GM21360 (cell line): Measurements from ENCODE around the gene GFRA4.

Experiments
- ATAC-seq: cut with Tn5 transposase; IDR thresholded peaks from one replicate; pipeline ENCODE4 v1.9.1; 2021; ENCODE audit warnings: mild to moderate bottlenecking, moderate library complexity; ENCODE audit not compliant: unreplicated experiment

GFRA4 gene

DNA sequence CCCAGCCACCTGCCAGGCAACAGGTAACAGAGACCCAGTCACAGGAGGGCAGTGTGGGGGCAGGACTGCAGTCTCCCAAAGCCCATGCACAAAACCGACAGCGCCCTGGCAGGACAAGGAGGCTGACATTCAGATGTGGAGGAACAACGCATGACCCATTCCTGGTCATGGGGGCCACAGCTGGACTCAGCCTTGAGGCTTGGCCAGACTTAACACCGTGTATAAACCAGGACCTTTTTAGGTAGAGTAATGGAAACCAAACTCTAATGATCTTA lies 8.1 kb downstream of the GFRA4 start:
- ATAC-seq = no peak

DNA sequence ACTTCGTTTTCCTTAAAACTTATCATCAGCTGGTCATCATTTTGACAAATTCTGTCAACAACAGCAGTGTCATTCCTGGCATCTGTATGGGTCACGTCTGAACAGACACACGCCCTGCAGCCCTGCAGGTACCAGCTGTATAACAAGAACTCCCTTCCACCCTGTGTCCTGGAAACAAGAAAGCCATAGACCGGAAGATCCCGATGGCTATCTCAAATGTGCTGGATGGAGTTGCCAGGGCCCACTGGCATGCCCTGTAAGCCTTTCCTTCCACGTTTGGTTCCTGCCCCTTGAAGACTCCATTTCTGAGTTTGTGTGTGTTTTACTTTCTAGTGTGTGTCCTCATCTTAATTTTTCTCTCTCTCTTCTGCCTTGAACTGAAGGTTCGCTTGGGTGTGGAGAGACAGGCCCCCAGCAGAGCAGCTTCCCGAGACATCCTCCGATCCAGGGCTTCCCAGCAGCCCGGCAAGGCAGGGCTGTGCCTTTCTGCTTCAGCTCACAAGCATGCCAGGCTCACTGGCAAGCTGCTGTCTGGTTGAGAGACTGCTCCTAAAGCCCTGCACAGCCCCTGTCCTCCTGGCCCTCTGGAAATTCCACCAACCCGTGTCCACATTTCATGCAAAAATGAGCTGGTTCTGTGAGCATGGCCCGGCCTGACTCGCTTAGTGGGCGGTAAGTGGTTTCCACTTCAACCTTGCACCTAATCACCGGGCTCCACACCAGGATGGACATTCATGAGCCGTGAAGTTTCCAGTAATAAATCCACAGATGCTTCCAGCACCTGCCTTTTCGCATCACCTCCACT lies 8.7 kb downstream of the GFRA4 start:
- no peak for ATAC-seq

DNA sequence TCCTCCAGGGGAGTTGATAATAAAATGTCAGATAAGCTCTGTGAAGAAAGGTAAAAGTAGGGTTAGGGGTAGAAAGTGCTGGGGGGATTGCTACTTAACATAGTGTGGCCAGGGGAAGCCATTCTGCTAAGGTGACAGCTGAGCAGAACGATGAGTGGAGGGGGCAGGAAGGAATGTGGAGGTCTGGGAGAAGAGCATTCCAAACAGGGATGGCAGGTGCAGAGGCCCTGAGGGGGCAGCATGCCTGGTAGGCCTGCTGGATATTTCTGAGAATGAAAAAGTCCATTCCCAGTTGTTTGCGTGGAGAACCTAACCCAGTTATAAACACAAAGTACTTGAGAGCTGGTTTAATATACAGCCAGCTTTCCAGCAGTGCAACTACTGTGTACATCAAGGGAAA lies 9.3 kb downstream of the GFRA4 start:
- ATAC-seq = no peak

DNA sequence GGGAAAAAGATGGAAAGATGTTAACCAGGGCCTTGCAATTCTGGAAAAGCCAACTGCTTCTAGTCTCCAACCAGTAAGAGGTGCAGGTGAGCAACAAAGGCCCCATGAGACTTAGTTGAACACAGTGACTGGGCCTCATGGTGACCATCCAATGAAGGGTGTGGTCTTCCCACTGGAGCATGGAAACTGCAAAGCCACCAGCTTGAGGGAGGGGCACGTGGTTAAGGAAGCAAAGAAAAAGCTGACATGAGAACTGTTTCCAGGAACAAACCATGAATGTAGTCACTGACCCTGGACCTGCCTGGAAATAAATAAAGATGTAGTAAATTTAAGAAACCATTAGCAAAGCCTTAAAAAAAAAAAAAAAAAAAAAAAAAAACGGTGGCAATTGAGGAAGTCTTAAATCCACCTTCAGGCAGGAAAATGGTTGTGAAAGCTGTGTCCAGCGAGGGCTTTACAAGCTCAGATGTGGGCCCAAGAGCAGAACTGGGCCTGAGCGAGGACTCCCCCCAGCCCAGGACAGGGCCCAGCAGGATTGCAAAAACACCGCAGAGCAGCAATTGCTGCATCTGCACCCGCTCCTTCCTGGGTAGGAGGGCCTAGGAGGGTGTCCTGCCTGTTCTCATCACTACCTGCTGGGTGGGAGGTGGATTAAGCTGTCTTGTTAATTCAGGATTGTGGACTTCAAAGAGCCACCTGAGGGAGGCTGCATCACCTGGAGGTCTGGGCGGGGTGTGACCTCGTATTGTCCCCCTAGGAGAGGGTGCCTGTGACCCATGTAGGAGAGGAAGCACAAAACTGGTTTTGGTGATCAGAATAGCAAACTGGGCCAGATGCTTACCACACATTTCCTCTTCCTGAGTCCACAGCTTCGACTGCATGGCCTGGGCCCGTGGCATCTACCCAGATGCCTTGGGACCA lies 10.3 kb downstream of the GFRA4 start:
- no peak for ATAC-seq

DNA sequence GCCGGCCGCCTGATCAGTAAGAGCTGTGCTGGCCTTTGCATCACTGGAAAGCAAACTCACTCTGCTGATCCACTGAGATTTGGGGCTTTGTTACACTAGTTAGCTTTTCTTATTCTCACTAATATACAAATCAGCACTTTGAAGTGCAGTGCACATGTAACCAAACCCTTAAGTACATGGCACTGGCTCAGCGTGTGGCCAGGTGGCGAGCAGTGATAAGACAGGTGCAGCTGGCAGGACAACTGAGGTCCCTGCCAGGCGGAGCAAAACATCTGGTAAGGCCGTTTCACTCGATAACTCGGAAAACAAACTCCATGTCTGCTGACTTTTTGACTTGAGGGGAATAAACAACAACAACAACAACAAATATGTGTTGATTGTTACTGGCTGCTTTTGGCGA lies 11.0 kb downstream of the GFRA4 start:
- no peak for ATAC-seq

DNA sequence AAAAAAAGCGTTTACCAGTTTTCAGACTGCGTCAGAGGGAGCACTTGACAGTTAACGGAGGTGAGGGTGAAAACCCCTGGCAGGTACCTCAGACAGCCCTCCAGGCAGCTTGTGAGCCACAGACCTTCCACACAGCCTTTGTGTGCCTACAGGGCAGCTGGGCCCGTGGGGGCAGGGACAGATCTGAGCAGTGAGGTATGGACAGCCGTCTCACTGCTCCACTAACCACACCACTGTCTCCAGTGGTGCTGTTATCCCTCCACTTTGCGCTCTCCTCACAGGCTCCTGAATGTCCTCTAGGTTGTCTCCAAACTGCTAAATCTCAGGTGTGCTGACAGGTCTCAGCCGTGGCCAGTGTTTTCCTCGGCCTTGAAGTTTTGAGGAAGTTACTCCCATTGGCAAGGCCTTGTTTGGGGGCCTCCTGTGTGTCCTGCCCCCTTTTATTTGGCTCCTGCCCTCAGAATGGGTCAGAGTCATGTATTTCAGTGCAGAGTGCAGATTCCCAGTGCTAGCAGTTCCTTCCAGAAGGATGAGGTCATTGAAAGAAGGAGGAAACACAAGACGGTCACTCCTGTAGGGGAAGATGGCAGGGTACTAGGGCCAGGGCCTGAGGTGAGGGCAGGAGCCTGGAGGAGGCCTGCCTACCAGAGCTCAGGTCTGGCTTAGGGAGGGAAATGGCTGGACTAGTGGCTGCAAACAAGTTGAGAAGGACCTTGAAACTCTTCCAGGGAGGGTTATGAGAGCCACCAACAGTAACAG lies 11.8 kb downstream of the GFRA4 start:
- no peak for ATAC-seq

DNA sequence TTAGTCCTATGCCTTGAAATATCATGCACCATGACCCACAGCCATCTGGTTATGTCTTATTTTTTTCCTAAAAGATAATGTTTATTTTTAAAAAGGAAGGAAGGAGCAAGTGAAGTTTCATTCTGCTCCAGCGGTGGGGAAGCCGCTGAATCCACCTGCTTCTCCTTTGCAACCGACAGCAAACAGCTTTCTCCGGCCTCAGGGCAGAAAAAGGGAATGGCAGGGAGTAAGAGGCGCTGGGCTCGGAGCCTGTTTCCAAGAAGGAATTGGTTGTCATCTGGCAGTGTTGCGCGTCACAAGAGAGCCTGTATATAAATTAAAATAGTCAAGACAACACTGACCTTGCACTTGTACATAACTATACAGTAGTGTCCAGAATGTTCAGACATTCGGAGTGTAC lies 14.2 kb downstream of the GFRA4 start:
- no peak for ATAC-seq

DNA sequence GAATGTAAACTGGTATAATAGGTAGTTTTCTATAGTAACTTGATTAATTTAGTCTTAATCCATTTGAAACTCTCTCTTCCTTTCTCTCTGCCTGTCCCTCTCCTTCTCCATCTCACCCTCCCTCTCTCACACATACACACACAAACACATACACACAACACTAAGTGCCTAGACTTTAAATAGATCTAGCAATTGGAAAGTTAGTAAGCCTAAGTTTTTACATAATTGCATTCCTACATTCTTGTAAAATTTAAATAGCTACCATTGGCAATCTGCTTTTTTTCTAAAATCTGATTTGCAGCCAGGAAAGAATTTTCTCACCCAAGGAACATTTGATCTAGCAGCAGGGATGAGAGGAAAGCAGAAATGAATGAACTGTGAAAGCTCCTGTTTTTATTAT lies 15.7 kb downstream of the GFRA4 start:
- no peak for ATAC-seq

DNA sequence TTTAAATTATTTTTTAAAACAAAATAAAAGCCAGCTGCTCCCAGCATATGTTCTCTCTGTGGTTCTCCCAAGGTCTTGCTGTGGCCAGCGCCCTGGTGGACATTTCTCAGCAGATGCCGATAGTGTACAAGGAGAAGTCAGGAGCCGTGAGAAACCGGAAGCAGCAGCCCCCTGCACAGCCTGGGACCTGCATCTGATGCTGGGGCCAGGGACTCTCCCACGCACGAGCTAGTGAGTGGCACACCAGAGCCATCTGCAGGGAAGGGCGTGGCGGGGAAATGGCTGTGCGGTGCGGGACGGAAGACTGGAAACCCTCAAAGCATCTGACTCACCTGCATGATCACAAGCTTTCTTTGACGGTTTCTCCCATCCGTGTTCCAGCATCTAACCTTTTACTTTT lies 16.5 kb downstream of the GFRA4 start:
- no peak for ATAC-seq

DNA sequence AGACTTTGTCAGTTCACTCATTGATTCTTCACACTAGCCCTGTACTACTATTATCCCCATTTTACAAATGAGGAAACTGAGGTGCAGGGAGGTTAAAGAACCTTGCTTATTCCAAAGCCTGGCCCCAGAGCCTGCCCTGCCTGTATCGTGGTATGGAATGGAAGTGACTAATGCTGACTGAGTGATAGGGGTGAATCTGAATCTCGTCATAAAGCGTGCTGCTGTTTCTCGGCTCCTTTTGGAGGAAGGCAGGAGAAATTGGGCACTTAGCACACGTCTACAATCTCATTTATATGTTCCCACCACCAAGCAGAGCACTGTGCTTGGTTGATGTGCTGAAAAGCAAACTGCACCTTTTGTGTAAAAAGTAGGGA lies 17.1 kb downstream of the GFRA4 start:
- ATAC-seq = no peak

DNA sequence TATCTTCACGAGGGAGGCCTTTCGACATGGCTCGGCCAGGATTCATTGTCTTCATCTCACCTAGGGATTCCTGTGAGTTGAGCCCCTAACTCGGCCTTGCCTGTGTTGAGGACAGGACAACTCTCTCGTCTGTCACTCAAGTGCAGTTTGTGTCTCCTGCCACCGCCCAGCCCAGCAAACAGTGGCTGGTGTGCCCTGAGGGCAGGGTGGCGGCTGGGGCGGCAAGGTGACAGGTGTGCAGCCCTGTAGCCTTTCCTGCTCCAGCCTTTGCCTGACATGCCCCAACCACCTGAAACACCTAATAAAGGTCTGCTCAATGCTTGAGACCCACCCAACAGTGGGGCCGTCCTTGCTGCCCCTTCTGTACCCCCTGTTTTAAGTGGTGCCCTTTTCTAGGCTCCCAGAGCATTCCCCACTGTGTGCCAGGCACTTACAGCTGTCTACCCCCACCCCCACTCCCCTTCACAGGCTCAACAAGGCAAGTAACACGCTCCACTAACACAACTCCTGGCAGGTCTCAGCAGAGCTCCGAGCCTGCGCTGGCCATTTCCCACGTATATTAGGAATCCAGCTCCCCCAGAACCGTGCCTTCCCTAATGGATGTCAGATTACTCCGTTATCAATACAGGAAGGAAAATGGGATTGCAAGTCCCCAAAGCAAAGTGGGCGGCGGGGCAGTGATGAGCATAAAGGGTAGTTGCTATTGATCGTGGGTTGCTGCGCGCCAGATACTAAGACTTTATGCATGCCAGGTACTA lies 17.7 kb downstream of the GFRA4 start:
- no peak for ATAC-seq

DNA sequence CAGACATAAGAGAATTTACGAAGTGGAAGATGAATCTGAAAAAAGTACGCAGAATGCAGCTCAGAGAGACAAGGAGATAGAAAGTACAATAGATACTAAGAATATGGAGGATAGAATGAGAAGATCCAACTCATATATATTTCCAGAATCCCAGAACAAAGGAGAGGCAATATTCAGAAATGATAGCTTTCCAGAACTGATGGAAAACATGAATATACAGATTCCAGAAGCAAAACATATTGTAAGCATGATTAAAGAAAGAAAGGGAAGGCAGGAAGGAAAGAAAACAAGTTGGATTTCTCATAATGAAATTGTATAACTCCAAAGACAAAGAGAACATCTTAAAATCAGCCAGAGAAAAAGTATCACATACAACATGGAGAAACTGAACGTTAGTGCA lies 22.9 kb downstream of the GFRA4 start:
- ATAC-seq = no peak

DNA sequence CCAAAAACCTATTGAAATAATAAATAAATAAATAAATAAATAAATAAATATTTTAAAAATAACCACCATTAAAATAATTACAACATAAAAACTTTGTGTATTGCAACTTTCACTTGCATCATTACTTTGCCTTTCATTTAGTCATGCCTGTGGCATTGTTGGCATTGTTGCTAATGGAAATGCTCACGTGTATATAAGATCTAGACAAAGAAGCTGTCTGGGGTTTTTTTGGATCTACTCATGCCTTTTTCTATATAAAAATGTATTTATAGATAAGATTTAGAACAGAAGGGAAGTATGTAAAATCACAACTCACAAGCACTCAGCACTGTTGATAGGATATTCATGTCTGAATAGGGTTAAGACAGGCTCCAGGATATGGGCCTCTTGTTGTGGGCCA lies 27.9 kb downstream of the GFRA4 start:
- no peak for ATAC-seq

DNA sequence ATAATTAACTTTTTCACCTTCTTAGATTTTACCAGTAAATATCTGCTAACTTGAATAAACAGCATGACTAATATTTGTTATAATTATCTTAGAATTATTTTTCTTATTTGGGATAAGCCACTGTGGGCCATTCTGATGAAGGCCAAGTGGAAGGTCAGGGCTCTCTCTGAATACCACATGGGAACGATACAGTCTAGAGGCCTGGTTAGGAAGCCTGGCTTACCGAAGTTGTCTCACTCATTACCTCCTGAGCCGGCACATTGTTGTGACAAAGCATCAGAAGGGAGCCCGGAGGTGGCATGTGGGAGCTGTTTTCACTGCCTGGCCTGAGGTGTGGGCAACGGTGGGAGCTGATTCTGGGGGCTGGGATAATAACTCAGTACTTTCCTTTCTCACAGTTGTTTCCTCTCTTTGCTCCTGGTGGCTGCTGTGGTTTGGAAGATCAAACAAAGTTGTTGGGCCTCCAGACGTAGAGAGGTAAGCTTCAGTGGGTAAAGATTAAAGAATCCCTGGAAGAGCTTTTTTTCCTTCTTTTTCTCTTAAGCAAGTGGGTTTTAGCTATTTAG lies 29.2 kb downstream of the GFRA4 start:
- ATAC-seq = no peak

DNA sequence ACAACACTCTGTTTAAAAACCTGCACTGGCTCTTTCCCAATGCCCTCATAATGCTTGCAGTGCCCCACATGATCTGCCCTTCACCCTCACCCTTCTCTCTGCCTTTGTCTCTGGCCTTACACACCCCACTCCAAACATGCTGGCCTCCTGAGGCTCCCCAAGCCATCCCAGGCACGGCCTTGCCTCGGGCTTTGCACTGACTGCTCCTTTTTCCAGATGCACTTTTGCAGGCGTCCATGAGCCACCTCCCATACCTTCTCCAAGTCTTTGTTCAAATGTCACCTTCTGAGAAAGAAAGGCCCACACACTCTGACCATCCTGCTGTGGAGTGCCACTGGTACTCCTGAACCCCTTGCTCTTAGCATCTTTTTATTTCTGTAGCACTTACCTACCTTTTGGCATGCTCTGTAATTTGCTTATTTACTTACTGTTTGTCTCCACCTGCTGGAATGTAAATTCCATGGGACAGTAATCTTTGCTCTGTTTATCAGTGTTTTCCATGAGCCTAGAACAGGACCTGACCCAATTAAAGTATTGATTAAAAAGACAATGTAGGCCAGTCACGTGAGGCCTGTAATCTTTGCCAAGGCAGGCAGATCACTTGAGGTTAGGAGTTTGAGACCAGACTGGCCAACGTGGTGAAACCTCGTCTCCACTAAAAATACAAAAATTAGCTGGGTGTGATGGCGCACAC lies 30.7 kb downstream of the GFRA4 start:
- no peak for ATAC-seq

DNA sequence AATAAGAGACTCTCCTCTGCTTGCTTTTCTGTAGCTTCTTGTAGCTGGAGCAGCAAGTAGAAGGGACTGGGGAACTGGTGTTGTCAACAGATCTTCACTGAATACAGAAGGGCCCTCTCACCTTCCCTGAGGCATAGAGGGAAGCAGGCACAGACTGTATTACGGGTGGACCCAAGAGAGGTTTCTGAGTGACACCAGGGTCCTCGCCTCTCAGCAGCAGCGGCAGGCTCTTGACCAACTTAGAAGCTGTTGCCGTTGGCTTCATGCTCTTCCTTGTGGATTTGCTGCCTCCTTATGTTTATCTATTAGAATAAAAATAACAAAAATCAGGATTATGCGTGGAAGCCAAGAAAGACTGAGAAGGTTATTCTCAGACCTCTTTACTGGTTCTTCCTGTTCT lies 31.7 kb downstream of the GFRA4 start:
- ATAC-seq = no peak

DNA sequence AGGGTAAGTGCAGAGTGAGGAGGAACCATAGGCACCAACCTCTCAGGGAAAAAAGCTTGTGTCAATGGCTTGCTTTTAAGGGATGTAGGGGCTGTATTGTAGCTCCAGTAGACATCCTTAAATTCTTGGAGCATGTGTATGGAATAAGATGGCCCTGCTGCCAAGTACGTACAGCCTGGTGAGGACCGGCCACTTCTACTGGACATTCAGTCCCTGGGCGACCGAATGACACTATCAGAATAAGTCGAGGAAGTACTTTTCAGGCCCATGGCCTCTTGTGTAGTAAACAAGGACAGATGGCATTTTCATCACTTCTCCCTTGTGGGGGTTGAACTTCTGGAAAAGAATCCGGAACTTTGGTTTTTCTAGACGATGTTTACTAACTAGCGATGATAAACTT lies 32.8 kb downstream of the GFRA4 start:
- ATAC-seq = no peak

DNA sequence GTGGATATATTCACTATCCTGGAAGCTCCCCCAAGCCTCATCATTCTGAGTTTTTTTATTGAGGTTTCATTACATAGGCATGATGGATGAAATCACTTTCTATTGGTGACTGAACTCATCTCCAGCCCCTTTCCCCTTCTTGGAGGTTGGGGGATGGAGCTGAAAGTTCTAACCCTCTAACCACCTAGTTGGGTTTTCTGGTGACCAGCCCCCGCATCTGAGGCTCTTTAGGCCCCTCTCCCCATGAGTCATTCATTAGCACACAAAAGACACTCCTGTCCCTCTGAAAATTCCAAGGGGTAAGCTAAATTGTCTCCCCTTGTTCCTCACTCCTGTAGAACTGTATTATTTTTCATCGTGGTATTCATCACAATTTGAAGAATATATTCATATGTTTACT lies 33.3 kb downstream of the GFRA4 start:
- no peak for ATAC-seq

DNA sequence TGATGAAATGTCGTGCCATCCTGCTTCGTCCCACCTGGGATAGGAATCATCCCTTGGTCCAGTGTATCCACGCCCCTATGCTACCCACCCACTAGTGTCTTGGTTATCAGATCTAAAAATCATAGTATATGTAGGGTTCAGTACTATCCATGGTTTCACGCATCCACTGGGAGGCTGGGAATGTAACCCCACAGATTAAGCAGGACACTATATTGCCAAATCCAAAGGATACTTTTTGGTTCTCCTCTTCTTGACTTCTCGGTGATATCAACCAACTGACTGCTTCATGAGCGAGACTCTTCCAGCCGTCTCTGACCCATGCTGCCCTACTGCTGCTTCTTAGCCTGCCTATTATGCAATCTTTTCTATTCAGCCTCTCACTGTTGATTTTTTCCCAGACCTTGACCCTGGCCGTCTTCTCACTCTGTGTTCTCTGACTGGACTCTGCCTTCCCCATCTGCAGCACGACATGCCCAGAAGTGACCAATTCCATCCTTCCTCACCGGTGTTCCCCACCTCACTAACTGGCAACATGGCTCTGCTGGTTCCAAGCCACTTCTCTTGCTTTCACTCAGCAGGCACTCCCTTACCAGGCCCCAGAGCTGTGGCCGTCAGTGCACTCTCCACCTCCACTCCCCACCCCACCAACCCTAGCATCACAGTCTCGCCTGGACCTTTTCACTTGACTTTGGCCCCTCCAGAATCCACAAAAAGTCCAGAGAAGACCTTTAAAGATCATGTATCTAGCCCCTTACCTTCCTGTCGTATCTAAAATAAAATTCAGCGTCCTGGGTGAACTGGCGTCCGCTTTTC lies 34.5 kb downstream of the GFRA4 start:
- ATAC-seq = no peak
